Epithelial cell of proximal tubule (primary cell): ENCODE data around the gene ZMYM2. TPM values are rescaled to one million over a fixed set of nuclear protein-coding genes. Genes with fewer than 3 reads are reported as not detected.

Experiments used
- DNase-seq: peaks from one replicate; pipeline ENCODE4 v3.0.0-alpha.2; 2011; ENCODE audit warnings: low read depth
- H3K4me3 ChIP-seq: 2 replicates; pipeline ENCODE4 v1.5.1; 2011; ENCODE audit warnings: low read depth, mild to moderate bottlenecking, low read length
- CTCF ChIP-seq: conservative IDR thresholded peaks from 2 replicates; pipeline ENCODE4 v1.5.1; 2012; ENCODE audit warnings: low read depth, mild to moderate bottlenecking, low read length
- total RNA-seq: library from RNA; depleted of rRNA; stranded (reverse); fragments of >200 nt; gene quantifications from 2 replicates; pipeline ENCODE4 v1.2.3, GENCODE V29; 2015

Gene ZMYM2
- total RNA-seq, 1 donor from 2014 or later: 27.9 TPM

GRCh38 chr13:20125783-20126165, 167.2 kb downstream of the ZMYM2 start:
- H3K4me3 ChIP-seq: no peak overlapping the region
- no peak for DNase-seq
- no peak for TF ChIP-seq CTCF

- no peak for DNase-seq
- H3K4me3 ChIP-seq: no peak overlapping the region
- TF ChIP-seq CTCF: no peak
These were observed 168.2 kb downstream of the ZMYM2 start for GRCh38 chr13:20126541-20127261.

GRCh38 chr13:20127262-20127561, 168.7 kb downstream of the ZMYM2 start:
- H3K4me3 ChIP-seq: peak overlapping the region; percentile 64
- no peak for DNase-seq
- no peak for TF ChIP-seq CTCF

GRCh38 chr13:20127562-20128458, 169.3 kb downstream of the ZMYM2 start:
- TF ChIP-seq CTCF: peak; percentile 44
- no peak for DNase-seq
- H3K4me3 ChIP-seq: peak overlapping the region; percentile 64

- TF ChIP-seq CTCF: peak; percentile 52
- no peak for DNase-seq
- peak overlapping the region; percentile 64 for H3K4me3 ChIP-seq
These were observed 170.0 kb downstream of the ZMYM2 start for GRCh38 chr13:20128459-20128931.

GRCh38 chr13:20129076-20129475, 170.5 kb downstream of the ZMYM2 start:
- no peak for TF ChIP-seq CTCF
- H3K4me3 ChIP-seq: no peak overlapping the region
- DNase-seq: no peak

- no peak for DNase-seq
- H3K4me3 ChIP-seq: no peak overlapping the region
- TF ChIP-seq CTCF: no peak
These were observed 171.5 kb downstream of the ZMYM2 start for GRCh38 chr13:20130012-20130411.
